Measurements from ENCODE around the gene ORC3.
A peak's percentile ranks its signal among the peaks of the same experiment; 100 is the strongest.
"Not testable (repeated sequence)": the region's sequence is repeated elsewhere in the genome, so short reads cannot be mapped to it uniquely, and the experiment has no call there.

The ORC3 gene

GRCh38 chr6:87661503-87661902 is 71.6 kb downstream of the ORC3 start:
- DNase-seq, result no peak

- DNase-seq, result no peak
Observed at GRCh38 chr6:87663434-87663833, 73.5 kb downstream of the ORC3 start.

GRCh38 chr6:87664921-87665485 is 75.1 kb downstream of the ORC3 start:
- no peak for DNase-seq

DNA sequence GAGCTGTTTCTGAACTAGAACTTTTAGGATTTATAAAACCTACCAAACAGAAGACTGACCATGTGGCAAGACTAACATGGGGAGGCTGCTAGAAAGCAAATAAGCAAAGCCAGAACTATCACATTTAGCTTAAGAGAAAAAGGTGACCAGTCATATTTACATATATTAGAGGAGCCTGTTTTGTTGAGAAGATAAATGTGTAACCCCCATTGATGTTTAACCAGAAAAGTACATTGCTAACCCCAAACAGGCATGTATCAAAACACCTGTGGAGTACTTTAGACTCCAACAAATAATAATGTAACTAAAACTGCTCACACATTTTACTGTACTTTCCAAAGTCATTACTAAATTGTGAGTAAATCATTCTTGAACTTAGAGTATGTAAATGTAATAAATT is 77.1 kb downstream of the ORC3 start:
- DNase-seq, result no peak

DNA sequence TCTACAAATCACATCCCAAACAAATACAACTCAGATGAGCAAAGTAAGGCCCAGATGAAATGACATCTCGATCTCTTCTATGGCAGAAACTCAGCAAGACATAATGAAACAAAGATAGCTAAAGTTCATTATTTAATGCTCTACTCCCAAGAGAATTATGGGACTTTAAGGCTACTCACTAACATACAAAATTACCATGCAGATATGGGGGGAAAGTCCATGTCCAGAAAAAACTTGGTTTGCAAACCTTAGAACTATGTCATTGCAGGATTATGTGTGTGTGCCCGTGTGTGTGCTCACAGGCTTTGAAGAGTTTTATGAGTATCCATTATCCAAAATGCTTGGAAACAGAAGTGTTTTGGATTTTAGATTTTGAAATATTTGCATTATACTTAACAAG is 78.1 kb downstream of the ORC3 start:
- no peak for DNase-seq

- DNase-seq, result no peak
Observed at GRCh38 chr6:87669051-87669450, 79.1 kb downstream of the ORC3 start.

DNA sequence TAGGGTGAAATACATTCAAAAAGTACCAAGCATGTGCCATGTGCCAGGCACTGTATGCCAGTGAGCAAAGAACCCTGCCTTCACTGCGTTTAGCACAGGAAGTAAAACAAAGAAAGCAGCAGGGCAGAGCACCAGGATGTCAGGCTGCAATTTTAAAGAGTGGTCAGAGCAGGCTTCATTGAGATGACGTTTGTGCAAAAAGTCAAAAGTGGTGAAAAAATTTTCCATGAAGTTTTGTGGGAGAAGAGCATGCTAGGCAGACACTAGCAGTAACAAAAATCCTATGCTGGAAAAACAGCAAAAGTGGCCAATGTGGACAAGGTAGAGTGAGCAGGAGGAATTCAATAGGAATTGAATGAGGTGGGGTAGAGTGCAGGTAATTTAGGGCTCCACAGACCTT is 80.8 kb downstream of the ORC3 start:
- DNase-seq, result no peak

- no peak for DNase-seq
Observed at GRCh38 chr6:87671555-87672029, 81.7 kb downstream of the ORC3 start.

DNA sequence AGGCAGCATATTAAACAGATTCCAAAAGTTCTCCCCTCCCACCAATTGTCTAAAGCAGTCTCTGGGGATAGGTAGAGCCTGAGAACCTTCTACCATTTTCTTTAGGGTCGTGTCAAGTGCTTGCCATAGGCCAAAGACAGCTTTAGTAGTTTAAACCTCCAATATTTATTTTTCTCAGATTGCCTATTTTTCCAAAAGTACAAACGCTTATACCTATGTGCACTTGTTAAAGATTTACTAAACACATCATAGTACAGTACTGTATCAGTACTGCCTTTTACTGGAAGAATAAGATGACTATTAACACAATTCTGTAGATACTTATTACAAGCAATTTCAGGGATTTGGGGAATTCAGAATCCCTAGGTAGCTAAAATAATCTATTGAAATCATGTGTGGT is 82.7 kb downstream of the ORC3 start:
- DNase-seq, result no peak

DNA sequence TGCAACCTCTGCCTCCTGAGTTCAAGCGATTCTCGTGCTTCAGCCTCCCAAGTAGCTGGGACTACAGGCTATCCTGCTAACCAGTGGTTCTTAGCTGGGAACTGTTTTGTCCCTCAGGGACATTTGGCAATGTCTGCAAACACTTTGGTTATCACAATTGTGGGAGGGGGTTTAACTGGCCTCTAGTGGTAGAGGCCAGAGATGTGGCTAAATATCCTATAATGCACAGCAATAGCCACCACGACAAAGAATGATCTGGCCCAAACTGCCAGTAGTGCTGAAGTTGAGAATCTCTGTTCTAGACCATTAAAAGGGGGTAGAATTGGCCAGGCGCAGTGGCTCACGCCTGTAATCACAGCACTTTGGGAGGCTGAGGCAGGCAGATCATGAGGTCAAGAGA is 83.3 kb downstream of the ORC3 start:
- DNase-seq, result no peak

DNA sequence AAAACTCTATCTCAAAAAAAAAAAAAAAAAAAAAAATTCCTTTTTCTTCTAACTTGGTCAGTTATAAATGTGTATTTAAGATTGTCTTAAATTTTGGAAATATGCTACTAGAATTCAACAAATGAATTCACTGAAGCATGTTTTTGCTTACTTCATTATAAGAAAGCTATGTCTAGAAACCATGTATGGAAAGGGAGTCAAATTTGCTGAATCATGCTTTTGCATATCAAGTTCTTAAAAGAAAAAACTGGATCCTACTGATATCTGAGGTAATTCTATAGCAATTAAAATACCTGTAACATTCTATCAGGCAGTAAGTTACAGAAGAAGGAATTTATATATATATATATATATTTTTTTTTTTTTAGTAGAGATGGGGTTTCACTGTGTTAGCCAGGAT is 84.4 kb downstream of the ORC3 start:
- DNase-seq, result no peak

DNA sequence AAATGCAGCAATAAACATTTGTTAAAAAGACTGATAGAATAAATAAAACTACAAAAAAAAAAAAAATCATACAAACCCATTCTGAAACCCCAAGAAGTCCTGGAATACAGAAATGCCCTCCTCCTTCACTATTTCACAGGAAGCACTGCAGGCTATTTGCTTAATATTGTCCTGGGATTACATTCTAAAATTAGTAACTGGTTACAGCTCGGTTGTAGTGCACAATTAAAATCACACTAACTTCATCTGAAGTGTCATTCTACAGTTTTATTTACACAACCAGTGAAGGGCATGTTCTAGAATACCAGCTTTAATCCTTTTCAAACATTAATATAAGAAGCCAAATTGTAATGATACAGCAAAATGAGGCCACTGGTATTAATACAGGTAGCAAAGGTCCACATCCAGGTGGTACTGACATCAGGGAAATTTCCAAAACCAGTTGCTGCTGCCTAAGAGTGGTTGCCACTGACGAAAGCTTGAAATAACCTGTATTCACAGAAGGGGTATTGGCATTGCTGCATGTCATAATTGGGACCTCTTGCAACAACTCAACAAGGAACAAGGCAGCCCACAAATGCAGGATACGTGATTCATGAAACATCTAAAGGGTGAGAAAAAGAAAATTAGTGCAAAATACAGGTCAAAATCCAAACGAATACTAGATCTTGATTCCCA is 85.2 kb downstream of the ORC3 start:
- DNase-seq, result no peak

DNA sequence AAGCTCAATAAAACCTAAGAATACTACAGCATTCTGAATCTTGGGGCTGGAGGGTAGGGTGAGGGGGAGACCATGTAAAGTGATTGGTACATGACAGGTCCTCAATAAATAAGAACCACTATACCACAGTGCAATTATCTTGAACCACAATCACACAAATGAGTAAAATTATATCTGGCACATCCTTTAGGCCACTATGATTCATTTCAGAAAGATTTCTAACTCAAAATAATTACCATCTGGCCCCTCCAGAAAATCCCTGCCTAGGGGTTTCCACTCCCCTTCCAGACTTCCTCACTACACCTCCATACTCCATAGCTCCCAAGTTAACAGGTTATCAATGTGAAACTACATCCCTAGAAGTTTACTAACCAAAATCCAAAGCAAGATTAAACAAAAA is 92.4 kb downstream of the ORC3 start:
- peak in 1 of 5 donors; percentile 40 for DNase-seq

GRCh38 chr6:87683890-87684289 is 94.0 kb downstream of the ORC3 start:
- DNase-seq, result no peak

DNA sequence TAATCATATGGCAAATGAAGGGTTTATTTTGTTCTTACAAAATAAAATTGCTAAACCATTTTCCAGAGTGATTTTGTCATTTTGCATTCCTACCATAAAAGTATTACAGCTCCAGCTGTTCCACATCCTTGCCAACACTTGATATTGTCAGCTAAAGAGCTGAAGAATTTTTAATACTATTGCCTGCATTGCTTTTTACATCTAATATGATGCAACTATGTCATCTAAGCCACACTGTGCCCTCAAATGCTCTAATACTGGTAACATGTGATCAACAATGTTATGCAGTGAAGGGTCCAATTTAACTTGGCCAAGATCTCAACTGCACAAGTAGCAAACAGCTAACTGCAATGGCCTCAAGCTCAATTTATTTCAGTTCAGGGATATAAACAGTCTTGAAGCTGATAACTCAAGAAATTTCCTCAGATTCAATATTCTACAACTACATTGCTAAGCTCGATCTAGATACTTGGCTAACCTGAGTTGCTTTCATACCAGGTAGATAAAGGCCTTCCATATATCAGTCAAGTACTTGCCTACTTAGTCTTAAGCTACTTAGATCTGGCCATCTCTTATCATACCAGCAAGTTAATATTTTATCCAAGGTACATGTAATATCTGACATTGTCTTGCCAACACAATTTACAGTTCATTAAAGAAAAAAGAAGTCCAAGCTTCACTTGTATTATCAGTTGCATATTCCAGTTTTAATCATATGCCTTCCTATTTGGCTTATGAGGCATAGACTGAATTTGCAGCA is 95.1 kb downstream of the ORC3 start:
- DNase-seq, result no peak

- not testable (repeated sequence) for DNase-seq
Observed at GRCh38 chr6:87686636-87687205, 96.8 kb downstream of the ORC3 start.

GRCh38 chr6:87687296-87687695 is 97.4 kb downstream of the ORC3 start:
- no peak for DNase-seq

GRCh38 chr6:87687893-87688292 is 98.0 kb downstream of the ORC3 start:
- not testable (repeated sequence) for DNase-seq

DNA sequence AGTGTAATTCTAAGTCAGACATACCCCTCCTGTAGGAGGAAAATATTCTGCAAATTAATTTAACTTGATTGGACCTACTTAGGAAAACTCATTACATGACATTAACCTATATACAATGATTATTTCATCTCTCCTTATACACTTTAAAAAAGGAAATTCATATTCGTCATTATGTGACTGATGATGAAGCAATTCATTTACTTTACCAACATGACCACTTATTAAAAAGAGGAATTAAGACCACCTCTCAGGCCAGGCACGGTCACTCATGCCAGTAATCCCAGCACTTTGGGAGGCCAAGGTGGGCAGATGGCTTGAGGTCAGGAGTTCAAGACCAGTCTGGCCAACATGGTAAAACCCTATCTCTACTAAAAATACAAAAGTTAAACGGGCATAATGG is 100.5 kb downstream of the ORC3 start:
- DNase-seq, result no peak

DNA sequence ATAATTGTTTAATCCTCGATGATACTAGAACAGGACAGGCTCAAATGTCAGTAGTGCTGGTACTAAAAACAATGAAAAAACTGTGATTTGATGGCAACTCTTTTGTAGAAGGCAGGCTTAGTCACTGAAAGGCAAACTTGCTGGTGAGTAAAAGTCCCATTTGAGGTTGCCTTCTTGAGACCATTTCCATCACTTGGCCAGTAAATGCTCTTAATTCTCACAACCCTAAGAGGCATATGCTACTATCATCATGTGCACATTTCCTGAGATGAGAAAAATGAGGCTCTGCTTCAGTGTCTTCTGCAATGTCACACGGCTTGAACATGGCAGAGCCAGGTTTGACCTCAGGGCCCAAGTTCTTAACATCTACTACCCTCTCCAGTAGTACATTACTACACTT is 102.2 kb downstream of the ORC3 start:
- DNase-seq, result no peak

DNA sequence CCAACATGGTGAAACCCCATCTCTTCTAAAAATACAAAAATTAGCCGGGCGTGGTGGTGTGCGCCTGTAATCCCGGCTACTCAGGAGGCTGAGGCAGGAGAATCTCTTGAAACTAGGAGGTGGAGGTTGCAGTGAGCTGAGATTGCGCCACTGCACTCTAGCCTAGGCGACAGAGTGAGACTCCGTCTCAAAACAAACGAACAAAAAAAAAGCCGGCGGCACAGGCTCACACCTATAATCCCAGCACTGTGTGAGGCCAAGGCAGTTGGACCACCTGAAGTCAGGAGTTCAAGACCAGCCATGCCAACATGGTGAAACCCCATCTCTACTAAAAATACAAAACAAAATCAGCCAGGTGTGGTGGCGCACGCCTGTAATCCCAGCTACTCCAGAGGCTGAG is 106.9 kb downstream of the ORC3 start:
- DNase-seq, result not testable (repeated sequence)

DNA sequence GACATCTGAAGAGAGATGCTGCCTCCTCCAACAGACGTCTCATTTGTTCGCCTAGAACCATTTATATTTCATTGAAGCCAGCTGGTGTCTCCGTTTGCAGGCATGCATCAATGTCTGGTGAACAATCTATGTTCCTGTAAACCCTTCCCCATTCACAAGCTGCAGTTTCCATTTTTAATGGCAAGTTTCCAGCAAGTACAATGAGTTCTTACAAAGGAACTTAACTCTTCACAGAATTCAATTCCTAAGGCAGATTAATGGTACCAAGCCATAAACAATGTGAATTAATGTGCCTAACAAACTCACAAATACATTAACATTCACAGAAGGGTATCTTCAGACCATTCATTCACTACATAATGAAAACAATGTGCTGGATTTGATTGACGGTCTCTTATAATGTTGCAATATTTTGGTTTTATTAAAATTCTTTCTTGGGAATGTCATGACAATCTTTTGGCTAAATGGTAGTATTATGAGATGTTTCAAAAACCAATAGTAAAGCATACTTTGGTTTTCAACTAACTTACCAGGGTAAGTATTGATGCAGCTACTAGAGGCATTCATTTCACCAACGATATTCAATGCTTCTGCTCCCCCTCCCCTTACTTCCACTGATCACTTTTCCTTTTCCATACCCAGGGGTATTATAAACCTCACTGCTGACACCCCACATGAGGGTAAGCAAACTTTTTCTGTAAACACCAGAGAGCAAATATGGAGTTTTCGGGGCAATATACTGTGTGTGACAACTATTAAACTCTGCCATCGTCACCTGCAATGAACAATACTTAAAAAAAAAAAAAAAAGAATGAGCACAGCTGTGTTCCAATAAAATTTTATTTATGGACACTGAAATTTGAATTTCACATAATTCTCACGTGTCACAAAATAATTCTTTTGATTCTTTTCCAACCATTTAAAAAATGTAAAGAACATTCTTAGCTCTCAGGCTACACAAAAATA is 107.9 kb downstream of the ORC3 start:
- no peak for DNase-seq

Measured in T-helper 1 cell (primary cell).